COR-L47 (cell line): ENCODE results near the gene CAST.

Experiments
- DNase-seq: peaks from one replicate; lab custom pipeline; 2025; lab: John Stamatoyannopoulos, UW

Gene CAST

GRCh38 chr5:96671441-96671840 is 9.3 kb downstream of the CAST start:
- no peak for DNase-seq

- DNase-seq = no peak
Measured at GRCh38 chr5:96673127-96673526, 11.0 kb downstream of the CAST start.

- DNase-seq = no peak
Measured at GRCh38 chr5:96675882-96676281, 13.7 kb downstream of the CAST start.

DNA sequence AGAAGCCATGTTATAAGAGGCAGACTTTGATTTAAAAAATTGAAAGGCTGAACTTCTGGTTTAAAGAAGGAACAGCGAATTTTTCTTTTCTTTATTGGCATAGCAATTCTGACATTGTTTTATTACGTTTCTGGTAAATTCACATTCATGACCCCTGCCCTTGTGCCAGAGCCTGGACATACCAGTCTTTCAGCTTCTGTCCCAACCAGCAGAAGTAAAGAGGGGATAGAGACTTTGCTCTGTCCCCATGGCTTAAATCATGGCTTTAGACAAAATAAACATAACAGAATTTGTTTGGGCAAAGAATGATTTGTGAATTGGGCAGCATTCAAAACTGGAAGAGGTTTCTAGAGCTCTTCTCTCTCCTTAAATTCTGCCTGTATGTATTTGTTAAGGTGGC is 15.3 kb downstream of the CAST start:
- DNase-seq = no peak

DNA sequence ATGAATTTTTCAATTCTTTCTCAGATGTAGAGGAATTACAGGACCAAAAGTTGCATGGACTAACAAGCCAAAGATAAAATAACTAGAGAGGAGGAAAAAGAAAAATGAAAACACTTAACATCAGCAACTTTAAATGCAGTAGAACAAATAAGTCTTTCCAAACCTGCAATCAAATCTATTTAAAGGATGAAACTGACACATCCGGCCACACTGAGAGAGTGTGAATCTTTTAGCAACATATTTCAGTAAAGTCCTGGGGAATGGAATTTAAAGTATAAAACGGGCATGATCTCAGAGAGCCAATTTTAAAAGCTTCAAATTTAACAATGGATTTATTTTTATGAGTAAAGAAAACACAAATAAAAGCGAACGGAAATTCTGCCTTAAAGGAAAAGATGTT is 17.1 kb downstream of the CAST start:
- no peak for DNase-seq

DNA sequence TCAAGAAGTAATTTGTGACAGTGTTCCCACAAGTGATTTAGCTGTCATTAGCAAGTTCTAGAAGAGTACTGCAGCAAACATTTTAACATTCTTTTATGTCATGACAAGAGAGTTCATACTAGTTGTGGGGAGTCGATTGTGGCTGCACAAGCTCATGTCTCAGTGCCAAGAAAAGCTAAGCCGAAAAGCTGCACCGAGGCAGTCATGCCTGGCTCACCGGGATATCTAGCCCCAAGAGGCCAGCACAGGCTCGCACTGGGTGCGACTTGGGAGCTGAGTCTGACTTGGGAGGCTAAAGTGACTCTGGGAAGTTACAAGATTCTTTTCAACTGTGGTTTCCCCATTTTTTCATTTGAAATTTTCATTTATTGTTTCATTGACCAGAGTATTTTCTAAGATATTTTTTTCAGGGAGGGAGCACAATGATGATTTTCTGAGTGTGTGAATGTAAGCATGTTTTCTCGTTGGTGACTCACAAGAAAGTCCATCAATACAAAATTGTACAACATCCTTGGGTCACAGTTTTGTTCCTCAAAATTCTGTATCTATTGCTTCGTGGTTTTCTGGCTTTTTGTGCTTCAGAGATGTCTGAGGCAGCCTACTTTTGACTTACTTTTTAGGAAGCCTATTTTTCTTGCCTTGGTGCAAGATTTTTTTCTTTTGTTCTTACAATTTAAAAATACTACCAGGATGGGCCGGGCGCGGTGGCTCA is 18.7 kb downstream of the CAST start:
- DNase-seq = no peak

- no peak for DNase-seq
Measured at GRCh38 chr5:96683392-96683791, 21.2 kb downstream of the CAST start.

- DNase-seq = no peak
Measured at GRCh38 chr5:96683810-96684209, 21.6 kb downstream of the CAST start.

- DNase-seq = no peak
Measured at GRCh38 chr5:96687080-96687479, 24.9 kb downstream of the CAST start.

DNA sequence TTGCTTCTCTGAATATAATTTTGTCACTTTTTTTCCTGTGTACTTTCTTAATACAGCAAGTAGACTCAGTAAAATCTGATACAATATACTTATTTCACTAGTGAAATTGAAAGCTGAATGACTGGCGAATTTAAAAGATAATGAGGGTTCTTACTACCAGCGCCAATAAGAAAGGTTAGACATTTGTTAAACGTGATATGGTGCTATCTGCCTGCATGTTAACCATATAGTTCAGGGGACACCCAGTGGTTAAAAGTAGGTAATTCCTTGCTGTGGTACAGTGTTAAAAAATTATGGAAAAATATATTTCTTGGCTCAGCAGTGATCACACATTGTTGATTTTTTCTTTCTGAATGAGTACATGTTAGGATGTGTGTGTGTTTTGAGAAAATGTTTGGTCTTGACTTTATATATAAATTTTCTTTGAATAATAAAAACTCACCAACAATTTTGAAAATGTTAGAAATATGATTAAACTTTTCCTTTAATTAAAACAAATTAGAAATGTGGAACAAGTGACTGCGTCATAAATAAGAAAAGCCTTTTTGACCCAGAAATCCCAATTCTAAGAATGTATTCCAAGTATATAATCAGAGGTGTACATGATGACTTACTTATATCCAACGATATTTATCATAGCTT is 25.8 kb downstream of the CAST start:
- peak; percentile 46 for DNase-seq

GRCh38 chr5:96690861-96691260 is 28.7 kb downstream of the CAST start:
- DNase-seq = no peak

DNA sequence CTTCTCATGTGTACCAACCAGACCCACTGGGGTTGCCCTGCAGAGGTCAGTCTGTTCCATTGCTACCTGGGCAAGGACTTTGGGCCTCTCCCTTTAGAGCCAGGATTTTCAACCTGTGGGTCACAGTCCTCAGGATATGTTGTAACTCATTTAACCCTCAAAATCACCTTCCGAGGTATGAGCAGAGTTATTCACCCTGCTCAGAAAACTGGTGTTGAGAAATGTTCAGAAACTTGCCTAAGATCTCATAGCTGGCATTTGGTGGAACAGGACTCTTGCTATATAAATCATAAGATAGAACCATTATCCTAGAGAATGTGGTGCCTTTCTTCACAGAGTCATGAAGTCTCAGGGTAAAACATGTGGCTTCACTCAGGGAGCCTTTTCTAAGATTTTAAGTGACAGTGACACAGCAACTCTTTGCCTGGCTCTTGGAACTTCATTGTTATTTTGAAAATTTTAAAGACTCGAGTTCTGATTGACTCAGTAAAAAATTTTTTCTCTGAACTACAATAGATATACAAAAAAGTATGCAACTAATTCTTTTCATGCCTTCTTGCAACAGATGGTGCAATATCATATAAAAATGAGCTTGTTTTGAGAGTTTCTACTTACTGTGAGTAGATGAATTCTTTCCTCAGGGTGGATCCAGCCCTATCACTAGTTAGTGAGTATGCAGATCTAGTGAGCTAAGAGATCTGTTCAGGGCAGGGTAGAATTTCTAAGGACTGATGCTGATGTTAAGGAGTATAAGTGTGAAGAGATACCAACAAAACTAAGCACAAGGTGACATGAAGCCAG is 29.5 kb downstream of the CAST start:
- DNase-seq = no peak

- DNase-seq = no peak
Measured at GRCh38 chr5:96692441-96692840, 30.3 kb downstream of the CAST start.

GRCh38 chr5:96699186-96699820 is 37.1 kb downstream of the CAST start:
- no peak for DNase-seq

- DNase-seq = peak; percentile 84
Measured at GRCh38 chr5:96702503-96703383, 40.6 kb downstream of the CAST start.

- DNase-seq = no peak
Measured at GRCh38 chr5:96703384-96703920, 41.3 kb downstream of the CAST start.

DNA sequence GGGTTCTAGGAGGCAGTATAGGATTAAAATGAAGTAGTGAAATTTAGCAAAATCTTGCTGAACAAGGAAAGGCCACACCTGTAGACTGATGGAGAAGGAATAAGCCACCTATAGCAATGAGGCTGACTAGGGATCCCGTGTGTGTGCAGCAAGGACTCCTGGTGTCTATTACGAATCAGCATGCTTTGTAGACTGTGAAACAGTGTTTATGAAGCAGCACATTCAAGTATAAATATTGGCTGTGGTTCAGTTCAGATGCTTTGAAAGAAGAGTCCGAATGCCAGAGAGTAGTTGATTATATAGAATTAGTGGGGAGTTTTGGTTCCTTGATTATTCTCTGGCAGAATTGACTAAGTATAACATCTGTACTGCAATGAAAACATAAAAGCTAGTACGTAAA is 41.8 kb downstream of the CAST start:
- peak; percentile 7 for DNase-seq

DNA sequence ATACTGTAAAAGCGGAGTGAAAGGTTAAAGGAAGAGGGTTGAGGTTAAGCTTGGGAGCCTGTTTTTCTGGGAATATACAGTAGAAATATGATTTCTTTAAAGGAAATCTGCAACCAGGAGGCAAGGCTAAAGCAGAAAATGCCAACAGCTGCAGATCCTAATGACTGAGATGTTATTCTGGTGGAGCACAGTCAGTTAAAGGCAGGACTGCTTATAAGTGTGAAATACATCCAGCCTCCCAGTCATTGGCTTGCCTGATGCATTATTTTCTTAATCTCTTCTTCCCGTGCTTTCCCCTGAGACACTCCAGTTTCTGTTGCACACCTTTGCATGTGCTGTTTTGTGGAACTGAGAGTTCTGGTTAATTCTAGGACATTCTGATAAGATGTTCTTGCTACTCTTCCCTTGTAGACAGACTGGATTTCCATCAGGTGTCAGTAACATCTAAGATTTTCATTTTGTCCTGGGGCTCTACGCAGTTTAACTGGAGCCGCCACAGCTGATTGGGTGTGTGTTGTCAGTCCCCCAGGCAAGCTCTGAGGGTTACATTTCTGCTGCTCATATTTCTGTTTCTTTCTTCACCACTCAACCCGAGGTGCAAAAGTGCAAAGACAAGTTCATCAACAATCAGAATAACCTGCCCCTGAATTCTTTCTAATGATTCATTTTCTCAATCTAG is 44.4 kb downstream of the CAST start:
- DNase-seq = no peak

DNA sequence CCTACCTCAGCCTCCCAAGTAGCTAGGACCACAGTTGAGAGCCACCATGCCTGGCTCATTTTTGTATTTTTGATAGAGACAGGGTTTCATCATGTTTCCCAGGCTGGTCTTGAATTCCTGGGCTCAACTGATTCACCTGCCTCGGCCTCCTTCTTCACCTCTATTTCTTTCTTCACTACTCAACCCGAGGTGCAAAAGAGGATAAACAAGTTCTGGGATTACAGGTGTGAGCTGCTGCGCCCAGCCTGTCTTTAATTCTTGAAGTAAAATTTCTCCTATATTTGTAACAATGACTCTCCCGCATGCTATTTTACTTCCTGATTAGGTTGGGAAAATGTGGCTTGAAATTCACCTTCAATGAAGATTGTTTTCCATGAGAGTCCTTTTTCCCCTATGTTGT is 46.4 kb downstream of the CAST start:
- no peak for DNase-seq

GRCh38 chr5:96709152-96709821 is 47.1 kb downstream of the CAST start:
- no peak for DNase-seq
